Osteoblast (primary cell): Measurements from ENCODE around the gene BCKDHB. TPM values are rescaled to one million over a fixed set of nuclear protein-coding genes. Genes with fewer than 3 reads are reported as not detected.

Experiments
- DNase-seq: peaks from one replicate; pipeline ENCODE4 v3.0.0; 2011; ENCODE audit warnings: low spot score, mixed read lengths; ENCODE audit not compliant: insufficient read length; ENCODE audit errors: missing footprints
- H2AFZ ChIP-seq: 2 replicates; pipeline ENCODE4 v1.6.0; 2011; ENCODE audit warnings: mild to moderate bottlenecking, low read length
- H3K27ac ChIP-seq: 2 replicates; pipeline ENCODE4 v1.5.1; 2011; ENCODE audit warnings: mild to moderate bottlenecking, low read depth, low read length, moderate library complexity
- H3K27me3 ChIP-seq: 2 replicates; pipeline ENCODE4 v1.6.0; 2012; ENCODE audit warnings: mild to moderate bottlenecking, control low read depth, inconsistent platforms, low read length, moderate library complexity; ENCODE audit not compliant: insufficient read depth
- H3K36me3 ChIP-seq: 2 replicates; pipeline ENCODE4 v1.5.1; 2011; ENCODE audit warnings: mild to moderate bottlenecking, low read length, control low read depth, moderate library complexity; ENCODE audit not compliant: insufficient read depth
- H3K4me1 ChIP-seq: 2 replicates; pipeline ENCODE4 v1.5.1; 2011; ENCODE audit warnings: mild to moderate bottlenecking, low read length, control low read depth, moderate library complexity; ENCODE audit not compliant: insufficient read depth
- H3K4me2 ChIP-seq: 2 replicates; pipeline ENCODE4 v1.6.0; 2011; ENCODE audit warnings: mild to moderate bottlenecking, low read length; ENCODE audit not compliant: insufficient read depth
- H3K4me3 ChIP-seq: fragments of 200-600 bp; sonication (generic); 3 replicates; pipeline ENCODE4 v1.5.1; 2012; ENCODE audit warnings: mild to moderate bottlenecking, low read length, inconsistent platforms; ENCODE audit not compliant: insufficient read depth
- H3K79me2 ChIP-seq: 2 replicates; pipeline ENCODE4 v1.6.0; 2012; ENCODE audit warnings: mild to moderate bottlenecking, low read length, control low read depth, inconsistent platforms; ENCODE audit not compliant: insufficient read depth
- H3K9me3 ChIP-seq: 2 replicates; pipeline ENCODE4 v1.5.1; 2011; ENCODE audit warnings: low read depth, low read length, control low read depth
- H4K20me1 ChIP-seq: 2 replicates; pipeline ENCODE4 v1.6.0; 2012; ENCODE audit warnings: mild to moderate bottlenecking, low read length, control low read depth; ENCODE audit not compliant: insufficient read depth
- CTCF ChIP-seq: IDR thresholded peaks from 2 replicates; pipeline ENCODE4 v1.5.1; 2011; ENCODE audit warnings: mild to moderate bottlenecking, low read depth, low read length, moderate library complexity; ENCODE audit errors: extremely low read depth
- total RNA-seq: library from RNA; depleted of rRNA; stranded (reverse); fragments of >200 nt; gene quantifications from 2 replicates; pipeline ENCODE4 v1.2.3, GENCODE V29; 2012

BCKDHB gene
- total RNA-seq, 1 donor: 18.8 TPM

GRCh38 chr6:80226151-80226550, 119.7 kb downstream of the BCKDHB start:
- Histone ChIP-seq H3K4me2 (no peak overlapping the region), H4K20me1 (no peaks in the 10 kb centered on the region), H3K9me3 (no peaks in the 10 kb centered on the region), H2AFZ (no peak overlapping the region), H3K4me3 (no peak overlapping the region), H3K79me2 (no peaks in the 10 kb centered on the region), H3K4me1 (peaks cover 9% of the 10 kb centered on the region), H3K27ac (no peak overlapping the region), H3K27me3 (no peaks in the 10 kb centered on the region), H3K36me3 (no peaks in the 10 kb centered on the region)
- no peak for TF ChIP-seq CTCF
- no peak for DNase-seq

- H3K4me2 ChIP-seq: no peak overlapping the region
Observed at GRCh38 chr6:80226699-80227098, 120.2 kb downstream of the BCKDHB start.

GRCh38 chr6:80227545-80228105, 121.2 kb downstream of the BCKDHB start:
- H4K20me1 ChIP-seq: no peaks in the 10 kb centered on the region
- no peak overlapping the region for H3K27ac ChIP-seq
- H2AFZ ChIP-seq: no peak overlapping the region
- H3K36me3 ChIP-seq: no peaks in the 10 kb centered on the region
- H3K4me1 ChIP-seq: peaks cover 9% of the 10 kb centered on the region
- peak; percentile 31 for DNase-seq
- H3K27me3 ChIP-seq: no peaks in the 10 kb centered on the region
- H3K4me2 ChIP-seq: no peak overlapping the region
- no peaks in the 10 kb centered on the region for H3K9me3 ChIP-seq
- no peaks in the 10 kb centered on the region for H3K79me2 ChIP-seq
- no peak for TF ChIP-seq CTCF
- H3K4me3 ChIP-seq: no peak overlapping the region

More at GRCh38 chr6:80226699-80227098, 120.2 kb downstream of the BCKDHB start:
- TF ChIP-seq CTCF: no peak
- Histone ChIP-seq H3K27ac (no peak overlapping the region), H4K20me1 (no peaks in the 10 kb centered on the region), H3K4me3 (no peak overlapping the region), H3K27me3 (no peaks in the 10 kb centered on the region), H3K79me2 (no peaks in the 10 kb centered on the region), H3K36me3 (no peaks in the 10 kb centered on the region), H3K9me3 (no peaks in the 10 kb centered on the region), H3K4me1 (peaks cover 9% of the 10 kb centered on the region), H2AFZ (no peak overlapping the region)
- no peak for DNase-seq

GRCh38 chr6:80233262-80233661, 126.8 kb downstream of the BCKDHB start:
- Histone ChIP-seq H3K4me3 (no peak overlapping the region), H3K4me1 (no peaks in the 10 kb centered on the region), H4K20me1 (no peaks in the 10 kb centered on the region), H3K4me2 (no peak overlapping the region), H3K36me3 (no peaks in the 10 kb centered on the region), H2AFZ (no peak overlapping the region), H3K9me3 (no peaks in the 10 kb centered on the region), H3K79me2 (no peaks in the 10 kb centered on the region), H3K27me3 (no peaks in the 10 kb centered on the region), H3K27ac (no peak overlapping the region)
- DNase-seq: no peak
- no peak for TF ChIP-seq CTCF
